ENCODE results near the gene COPS6.

DNA sequence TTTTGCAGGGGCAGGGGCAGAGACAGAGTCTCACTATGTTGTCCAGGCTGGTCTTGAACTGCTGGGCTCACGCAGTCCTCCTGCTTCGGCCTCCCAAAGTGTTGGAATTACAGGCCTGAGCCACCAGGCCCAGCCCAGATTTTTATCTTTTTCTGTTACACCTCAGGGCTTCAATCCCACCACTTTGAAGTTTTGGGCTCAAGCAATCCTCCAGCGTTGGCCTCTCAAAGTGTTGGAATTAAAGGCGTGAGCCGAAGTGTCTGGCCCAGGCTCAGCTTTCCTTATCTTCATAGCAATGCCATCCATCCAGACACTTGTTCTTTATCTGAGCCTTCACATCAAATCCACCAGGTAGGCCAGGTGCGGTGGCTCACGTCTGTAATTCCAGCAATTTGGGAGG, 26.3 kb downstream of the COPS6 start:
- TF ChIP-seq ARNT (IDR thresholded peaks at IDR 0.05): no peak
- no peak for TF ChIP-seq SP1 (IDR thresholded peaks at IDR 0.05)
- no peak for TF ChIP-seq SUZ12 (IDR thresholded peaks at IDR 0.05)
- no peak for TF ChIP-seq FOXA1 (IDR thresholded peaks at IDR 0.05)
- TF ChIP-seq TARDBP (IDR thresholded peaks at IDR 0.05): no peak

Measured in HEK293T (cell line).